ENCODE data around the gene SLC24A4. TPM values are rescaled to one million over a fixed set of nuclear protein-coding genes. Genes with fewer than 3 reads are reported as not detected.

The SLC24A4 gene
- total RNA-seq, 1 experiment from 2014 or later = not detected

DNA sequence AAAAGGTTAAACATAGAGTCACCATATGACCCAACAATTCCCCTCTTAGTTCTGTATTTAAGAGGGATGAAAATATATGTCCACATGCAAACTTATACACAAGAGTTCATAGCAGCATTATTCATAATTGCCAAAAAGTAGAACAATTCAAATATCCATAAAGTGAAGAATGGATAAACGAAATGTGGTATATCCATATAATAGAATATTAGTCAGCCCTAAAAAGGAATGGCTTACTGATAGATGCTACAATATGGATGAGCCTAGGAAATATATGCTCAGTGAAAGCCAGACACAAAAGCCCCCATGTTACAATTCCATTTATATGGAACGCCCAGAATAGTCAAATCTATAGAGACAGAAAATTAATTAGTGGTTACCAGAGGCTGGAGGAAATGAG lies 146.6 kb downstream of the SLC24A4 start:
- BruUV-seq (replicated peaks) = no TSS peak
- POLR2A ChIA-PET = no interaction called here
- Histone ChIP-seq H3K4me2 (ENCODE audit: low read length) (peak overlapping the region; percentile 53; the same call in 1 of the 2 replicates), H3K9ac (ENCODE audit: low read length) (no peak overlapping the region), H3K9me2 (ENCODE audit: insufficient read depth) (no peaks in the 10 kb centered on the region), H4K20me1 (ENCODE audit: insufficient read depth) (no peaks in the 10 kb centered on the region), H3K4me3 (replicated peaks in 1 of 2; ENCODE audit: low read depth in 1 of 2, low read length in 2 of 2) (no peak overlapping the region), H2AFZ (ENCODE audit: low read depth, low read length, poor library complexity, severe bottlenecking) (no peak overlapping the region), H3K79me2 (ENCODE audit: insufficient read depth, low read length) (no peaks in the 10 kb centered on the region), H3K27me3 (ENCODE audit: insufficient read depth, low read length) (no peaks in the 10 kb centered on the region), H3K36me3 (ENCODE audit: control insufficient read depth in 1 of 2, insufficient read depth in 2 of 2, low read length in 2 of 2) (no peaks in the 10 kb centered on the region), H3K9me3 (ENCODE audit: control insufficient read depth in 1 of 2, insufficient read depth in 1 of 2, low read depth in 1 of 2, low read length in 2 of 2) (peaks cover 4 to 7% of the 10 kb centered on the region in 2 experiments; a peak in 2 of 4 replicates), H3K27ac (ENCODE audit: low read depth, low read length) (no peak overlapping the region), H3K4me1 (ENCODE audit: control insufficient read depth in 1 of 2, insufficient read depth in 2 of 2, low read length in 2 of 2) (peaks cover 34 to 48% of the 10 kb centered on the region in 2 experiments)
- CTCF ChIA-PET = no interaction called here
- intact Hi-C loops (cut with micrococcal nuclease) = no loop called here
- DNase-seq (ENCODE audit: low read depth, low spot score) (no peak), ATAC-seq (no peak)
- TF ChIP-seq, protein P1, sequence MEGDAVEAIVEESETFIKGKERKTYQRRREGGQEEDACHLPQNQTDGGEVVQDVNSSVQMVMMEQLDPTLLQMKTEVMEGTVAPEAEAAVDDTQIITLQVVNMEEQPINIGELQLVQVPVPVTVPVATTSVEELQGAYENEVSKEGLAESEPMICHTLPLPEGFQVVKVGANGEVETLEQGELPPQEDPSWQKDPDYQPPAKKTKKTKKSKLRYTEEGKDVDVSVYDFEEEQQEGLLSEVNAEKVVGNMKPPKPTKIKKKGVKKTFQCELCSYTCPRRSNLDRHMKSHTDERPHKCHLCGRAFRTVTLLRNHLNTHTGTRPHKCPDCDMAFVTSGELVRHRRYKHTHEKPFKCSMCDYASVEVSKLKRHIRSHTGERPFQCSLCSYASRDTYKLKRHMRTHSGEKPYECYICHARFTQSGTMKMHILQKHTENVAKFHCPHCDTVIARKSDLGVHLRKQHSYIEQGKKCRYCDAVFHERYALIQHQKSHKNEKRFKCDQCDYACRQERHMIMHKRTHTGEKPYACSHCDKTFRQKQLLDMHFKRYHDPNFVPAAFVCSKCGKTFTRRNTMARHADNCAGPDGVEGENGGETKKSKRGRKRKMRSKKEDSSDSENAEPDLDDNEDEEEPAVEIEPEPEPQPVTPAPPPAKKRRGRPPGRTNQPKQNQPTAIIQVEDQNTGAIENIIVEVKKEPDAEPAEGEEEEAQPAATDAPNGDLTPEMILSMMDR (IDR thresholded peaks at IDR 0.05 in 2 of 3, conservative IDR thresholded peaks at IDR 0.05 in 1 of 3; ENCODE audit: borderline replicate concordance in 1 of 3, insufficient read depth in 1 of 3, low read depth in 2 of 3, low read length in 2 of 3) = no peak
- TF ChIP-seq ZFX (IDR thresholded peaks at IDR 0.05) (no peak), TCF7L2 (IDR thresholded peaks at IDR 0.05; ENCODE audit: borderline replicate concordance, extremely low read depth, insufficient read depth, insufficient read length) (no peak), RAD21 (IDR thresholded peaks at IDR 0.05; ENCODE audit: low read depth) (no peak), ZNF274 (IDR thresholded peaks at IDR 0.05; ENCODE audit: low read depth, low read length) (no peak), ELF1 (IDR thresholded peaks at IDR 0.05; ENCODE audit: borderline replicate concordance, low read depth) (no peak), MAX (IDR thresholded peaks at IDR 0.05) (no peak), EZH2 (IDR thresholded peaks at IDR 0.05) (no peak), SP1 (IDR thresholded peaks at IDR 0.05; ENCODE audit: low read depth) (no peak), YY1 (IDR thresholded peaks at IDR 0.05; ENCODE audit: extremely low read depth, insufficient replicate concordance, low read depth, low read length) (no peak), EZH2phosphoT487 (IDR thresholded peaks at IDR 0.05; ENCODE audit: borderline replicate concordance) (no peak), POLR2AphosphoS5 (IDR thresholded peaks at IDR 0.05; ENCODE audit: low read depth, low read length) (no peak), CBX3 (IDR thresholded peaks at IDR 0.05; ENCODE audit: low read depth) (no peak), FOSL1 (IDR thresholded peaks at IDR 0.05; ENCODE audit: low read depth) (no peak)
- TF ChIP-seq, protein P2, sequence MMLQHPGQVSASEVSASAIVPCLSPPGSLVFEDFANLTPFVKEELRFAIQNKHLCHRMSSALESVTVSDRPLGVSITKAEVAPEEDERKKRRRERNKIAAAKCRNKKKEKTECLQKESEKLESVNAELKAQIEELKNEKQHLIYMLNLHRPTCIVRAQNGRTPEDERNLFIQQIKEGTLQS (IDR thresholded peaks at IDR 0.05) = no peak
- TF ChIP-seq, protein P3, sequence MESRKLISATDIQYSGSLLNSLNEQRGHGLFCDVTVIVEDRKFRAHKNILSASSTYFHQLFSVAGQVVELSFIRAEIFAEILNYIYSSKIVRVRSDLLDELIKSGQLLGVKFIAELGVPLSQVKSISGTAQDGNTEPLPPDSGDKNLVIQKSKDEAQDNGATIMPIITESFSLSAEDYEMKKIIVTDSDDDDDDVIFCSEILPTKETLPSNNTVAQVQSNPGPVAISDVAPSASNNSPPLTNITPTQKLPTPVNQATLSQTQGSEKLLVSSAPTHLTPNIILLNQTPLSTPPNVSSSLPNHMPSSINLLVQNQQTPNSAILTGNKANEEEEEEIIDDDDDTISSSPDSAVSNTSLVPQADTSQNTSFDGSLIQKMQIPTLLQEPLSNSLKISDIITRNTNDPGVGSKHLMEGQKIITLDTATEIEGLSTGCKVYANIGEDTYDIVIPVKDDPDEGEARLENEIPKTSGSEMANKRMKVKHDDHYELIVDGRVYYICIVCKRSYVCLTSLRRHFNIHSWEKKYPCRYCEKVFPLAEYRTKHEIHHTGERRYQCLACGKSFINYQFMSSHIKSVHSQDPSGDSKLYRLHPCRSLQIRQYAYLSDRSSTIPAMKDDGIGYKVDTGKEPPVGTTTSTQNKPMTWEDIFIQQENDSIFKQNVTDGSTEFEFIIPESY (IDR thresholded peaks at IDR 0.05; ENCODE audit: extremely low read depth, insufficient replicate concordance, low read length) = no peak
- RAD21 ChIA-PET (ENCODE audit: low non-redundant PET in 1 of 2, low total read pairs in 2 of 2, uncharacterized antibody in 2 of 2, unreplicated experiment in 2 of 2) = no interaction called here
